Activated CD8-positive, alpha-beta memory T cell treated with anti-CD3 and anti-CD28 coated beads for 24 hours (primary cell): ENCODE results near the gene EIF4G3.
"Not testable (repeated sequence)": the region's sequence is repeated elsewhere in the genome, so short reads cannot be mapped to it uniquely, and the experiment has no call there.

Source experiments
- DNase-seq: peaks from one replicate; pipeline ENCODE4 v3.0.0-alpha.2; 2020

EIF4G3 gene

GRCh38 chr1:21149430-21149854 is 27.3 kb downstream of the EIF4G3 start:
- no peak for DNase-seq

- no peak for DNase-seq
Measured at GRCh38 chr1:21143752-21144151, 32.9 kb downstream of the EIF4G3 start.

DNA sequence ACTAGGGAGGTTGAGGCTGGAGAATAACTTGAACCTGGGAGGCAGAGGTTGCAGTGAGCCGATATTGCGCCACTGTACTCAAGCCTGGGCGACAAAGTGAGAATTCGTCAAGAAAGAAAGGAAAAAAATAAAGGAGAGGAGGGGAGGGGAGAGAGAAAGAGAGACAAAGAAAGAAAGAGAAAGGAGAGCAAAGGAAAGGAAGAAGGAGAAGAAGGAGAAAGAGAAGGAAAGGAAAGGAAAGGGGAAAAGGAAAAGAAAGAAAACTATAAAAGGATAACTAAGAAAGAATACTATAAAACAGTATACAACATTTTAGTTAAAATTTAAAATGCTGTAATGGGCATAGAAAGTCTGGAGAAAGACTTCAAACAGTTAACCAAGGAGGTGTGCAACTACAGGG is 33.6 kb downstream of the EIF4G3 start:
- no peak for DNase-seq

- DNase-seq: no peak
Measured at GRCh38 chr1:21141030-21141429, 35.7 kb downstream of the EIF4G3 start.

GRCh38 chr1:21139601-21140000 is 37.1 kb downstream of the EIF4G3 start:
- DNase-seq: no peak

DNA sequence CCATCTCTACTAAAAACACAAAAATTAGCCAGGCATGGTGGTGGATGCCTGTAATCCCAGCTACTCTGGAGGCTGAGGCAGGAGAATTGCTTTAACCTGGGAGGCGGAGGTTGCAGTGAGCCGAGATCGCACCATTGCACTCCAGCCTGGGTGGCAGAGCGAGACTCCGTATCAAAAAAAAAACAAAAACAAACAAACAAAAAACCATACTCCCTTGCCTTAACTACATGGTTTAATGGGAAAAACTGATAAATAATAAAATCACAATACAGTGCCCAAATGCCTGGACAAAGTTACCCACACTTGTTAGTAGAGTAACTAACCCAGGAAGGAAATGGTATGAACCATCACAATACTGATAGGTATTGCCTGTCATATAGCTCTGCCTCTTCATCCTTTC is 40.4 kb downstream of the EIF4G3 start:
- DNase-seq: not testable (repeated sequence)

DNA sequence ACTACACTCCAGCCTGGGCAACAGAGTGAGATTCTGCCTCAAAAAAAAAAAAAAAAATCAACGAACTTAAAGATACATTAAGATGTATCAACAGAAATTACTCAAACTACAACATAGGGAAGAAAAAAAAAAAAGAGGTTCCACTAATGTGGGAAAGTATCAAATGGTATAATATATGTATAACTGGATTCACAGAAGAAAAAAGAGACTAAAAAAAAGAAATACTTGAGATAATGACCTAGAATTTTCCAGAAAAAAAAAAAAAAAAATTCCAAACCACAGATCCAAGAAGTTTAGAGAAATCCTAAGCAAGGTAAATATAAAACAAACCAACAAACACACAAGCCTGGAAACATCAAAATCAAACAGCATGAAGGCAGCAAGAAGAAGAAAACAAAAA is 45.5 kb downstream of the EIF4G3 start:
- DNase-seq: no peak

GRCh38 chr1:21129407-21129806 is 47.3 kb downstream of the EIF4G3 start:
- DNase-seq: no peak

DNA sequence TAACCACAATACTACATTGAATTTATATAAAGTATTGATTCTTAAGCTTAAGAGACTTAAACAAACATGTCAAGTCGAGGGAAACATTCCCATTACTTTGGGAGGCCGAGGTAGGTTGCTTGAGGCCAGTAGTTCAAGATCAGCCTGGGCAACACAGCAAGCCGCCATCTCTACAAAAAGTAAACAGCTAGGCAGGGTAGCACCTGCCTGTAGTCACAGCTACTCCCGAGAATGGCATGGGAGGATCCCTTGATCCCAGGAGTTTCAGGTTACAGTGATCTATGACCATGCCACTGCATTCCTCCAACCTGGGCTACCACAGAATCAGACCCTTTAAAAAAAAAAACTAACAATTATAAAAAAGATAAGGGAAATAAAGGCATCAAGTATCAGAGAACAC is 50.4 kb downstream of the EIF4G3 start:
- no peak for DNase-seq

- DNase-seq: no peak
Measured at GRCh38 chr1:21124846-21125245, 51.9 kb downstream of the EIF4G3 start.

DNA sequence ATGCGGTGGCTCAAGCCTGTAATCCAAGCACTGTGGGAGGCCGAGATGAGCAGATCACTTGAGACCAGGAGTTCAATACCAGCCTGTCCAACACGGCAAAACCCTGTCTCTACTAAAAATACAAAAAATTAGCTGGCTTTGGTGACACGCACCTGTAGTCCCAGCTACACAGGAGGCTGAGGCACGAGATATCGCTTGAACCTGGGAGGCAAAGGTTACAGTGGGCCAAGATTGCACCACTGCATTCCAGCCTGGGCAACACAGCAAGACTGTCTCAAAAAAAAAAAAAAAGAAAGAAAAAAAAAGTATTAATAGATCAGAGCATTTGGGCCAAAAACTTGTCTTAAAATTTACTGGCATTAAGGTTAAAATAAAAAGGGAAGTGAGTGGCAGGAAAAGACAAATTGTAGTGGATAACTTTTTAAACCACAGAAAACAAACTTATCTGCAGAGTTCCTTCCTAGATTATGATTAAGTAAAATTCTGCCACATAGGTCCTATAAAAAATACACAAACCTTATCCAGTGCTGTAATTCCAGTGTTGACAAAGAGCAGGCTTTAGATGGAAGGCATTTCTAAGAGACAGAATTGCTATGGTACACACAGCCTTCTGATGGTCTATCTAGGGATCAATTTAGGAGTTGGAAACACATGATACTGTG is 53.3 kb downstream of the EIF4G3 start:
- no peak for DNase-seq

DNA sequence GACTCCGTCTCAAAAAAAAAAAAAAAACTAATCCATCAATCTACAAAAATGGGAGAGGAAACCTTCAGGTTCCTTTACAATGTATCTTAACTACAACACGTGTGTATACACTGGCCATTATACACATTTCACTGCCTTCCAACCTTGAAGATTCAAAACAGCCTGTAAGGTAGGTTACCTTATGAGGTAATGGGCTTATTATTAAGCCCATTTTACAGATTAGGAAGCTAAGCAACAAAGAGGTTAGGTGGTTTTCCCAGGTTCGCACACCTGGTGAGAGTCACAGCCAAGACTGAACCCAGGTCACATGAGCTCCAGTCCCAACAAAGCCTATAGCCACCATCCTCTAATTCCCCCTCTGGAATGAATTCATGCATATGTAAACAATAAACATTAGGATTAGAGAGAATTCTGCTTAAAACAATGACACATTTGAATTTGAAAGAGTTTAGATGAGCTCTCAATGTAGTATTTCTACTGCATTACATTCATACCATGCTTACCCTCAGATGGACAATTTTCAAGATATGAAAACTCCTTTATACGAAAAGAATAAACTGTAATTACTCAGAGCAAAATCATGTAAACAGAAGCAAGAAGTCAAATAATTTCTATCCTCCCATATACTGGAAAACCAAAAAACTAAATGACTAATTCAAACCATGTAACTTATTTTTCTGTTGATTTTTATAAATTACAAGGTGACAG is 54.8 kb downstream of the EIF4G3 start:
- DNase-seq: no peak

- no peak for DNase-seq
Measured at GRCh38 chr1:21118167-21118566, 58.5 kb downstream of the EIF4G3 start.

DNA sequence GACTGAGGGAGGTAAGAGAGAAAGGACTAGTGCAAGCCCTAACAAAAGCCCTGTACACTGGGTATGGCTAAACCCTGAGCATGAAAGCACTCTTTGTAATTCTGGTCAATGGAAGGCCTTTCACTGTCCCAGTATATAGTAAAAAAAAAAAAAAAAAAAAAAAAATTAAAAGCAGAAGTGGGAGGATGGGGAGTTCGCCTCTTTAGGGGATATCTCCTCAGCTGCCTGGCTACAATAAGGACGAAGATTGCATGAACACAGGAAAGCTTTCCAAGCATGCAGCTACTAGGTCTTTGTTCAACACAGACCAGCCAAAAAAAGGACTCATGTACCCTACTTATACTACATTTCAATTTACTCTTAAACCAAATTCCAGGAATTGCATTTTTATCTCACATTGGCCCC is 59.1 kb downstream of the EIF4G3 start:
- no peak for DNase-seq

DNA sequence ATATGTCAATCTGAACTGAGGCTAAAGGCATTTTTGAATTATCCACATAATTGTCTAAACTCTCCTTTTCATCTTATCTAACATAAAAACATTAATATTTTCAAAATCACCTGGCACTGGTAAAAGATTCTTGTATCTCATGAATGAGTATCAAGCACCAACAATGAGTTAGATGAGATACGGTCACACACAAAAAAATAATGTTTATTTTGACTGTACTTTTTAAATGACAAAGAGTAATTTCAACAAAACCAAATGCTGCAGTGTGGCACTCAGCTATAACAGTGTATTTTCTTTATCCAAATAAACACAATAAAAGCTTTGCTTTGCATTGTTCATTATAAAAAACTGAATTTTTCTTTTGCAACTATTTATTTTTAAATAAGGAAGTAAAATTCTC is 59.5 kb downstream of the EIF4G3 start:
- no peak for DNase-seq

DNA sequence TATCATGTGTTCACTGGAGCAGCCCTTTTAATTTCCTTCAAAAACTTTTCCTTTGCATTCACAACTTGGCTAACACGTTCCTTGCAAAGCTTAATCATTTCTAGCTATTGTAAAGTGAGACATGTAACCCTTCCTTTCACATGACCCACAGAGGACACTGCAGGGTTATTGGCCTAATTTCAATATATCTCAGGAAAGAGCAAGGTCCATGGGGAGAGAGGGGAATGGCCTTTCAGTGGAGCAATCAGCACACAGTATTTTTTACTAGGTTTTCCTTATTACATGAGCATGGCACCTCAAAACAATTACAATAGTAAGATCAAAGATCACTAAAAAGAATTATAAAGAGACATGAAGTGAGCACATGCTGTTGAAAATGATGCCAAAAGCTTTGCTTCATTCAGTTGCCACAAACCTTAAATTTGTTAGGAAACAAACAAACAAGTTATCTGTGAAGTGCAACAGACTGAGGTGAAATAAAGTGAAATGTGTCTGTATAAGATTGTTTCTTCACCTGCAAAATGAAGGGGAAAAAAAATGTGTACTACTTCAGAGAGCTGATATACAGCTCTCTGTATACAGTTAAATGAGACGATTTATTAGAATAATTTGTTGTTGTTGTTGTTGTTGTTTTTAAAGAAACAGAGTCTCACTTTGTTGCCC is 61.5 kb downstream of the EIF4G3 start:
- no peak for DNase-seq

GRCh38 chr1:21114431-21114830 is 62.3 kb downstream of the EIF4G3 start:
- no peak for DNase-seq

DNA sequence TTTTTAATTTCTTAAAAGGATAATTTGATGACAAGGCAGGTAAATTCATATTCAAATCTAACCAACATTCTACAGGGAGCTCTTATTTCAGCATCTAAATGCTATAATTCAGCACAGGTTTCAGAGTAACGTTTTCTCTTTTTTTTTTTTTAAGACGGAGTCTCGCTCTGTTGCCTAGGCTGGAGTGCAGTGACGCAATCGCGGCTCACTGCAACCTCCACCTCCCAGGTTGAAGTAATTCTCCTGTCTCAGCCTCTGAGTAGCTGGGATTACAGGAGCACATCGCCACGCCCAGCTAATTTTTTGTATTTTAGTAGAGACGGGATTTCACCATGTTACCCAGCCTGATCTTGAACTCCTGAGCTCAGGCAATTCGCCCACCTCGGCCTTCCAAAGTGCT is 66.5 kb downstream of the EIF4G3 start:
- no peak for DNase-seq

GRCh38 chr1:21106709-21107108 is 70.0 kb downstream of the EIF4G3 start:
- DNase-seq: no peak

GRCh38 chr1:21106238-21106637 is 70.5 kb downstream of the EIF4G3 start:
- no peak for DNase-seq

GRCh38 chr1:21105807-21106206 is 70.9 kb downstream of the EIF4G3 start:
- DNase-seq: no peak

- DNase-seq: no peak
Measured at GRCh38 chr1:21104683-21105082, 72.0 kb downstream of the EIF4G3 start.

DNA sequence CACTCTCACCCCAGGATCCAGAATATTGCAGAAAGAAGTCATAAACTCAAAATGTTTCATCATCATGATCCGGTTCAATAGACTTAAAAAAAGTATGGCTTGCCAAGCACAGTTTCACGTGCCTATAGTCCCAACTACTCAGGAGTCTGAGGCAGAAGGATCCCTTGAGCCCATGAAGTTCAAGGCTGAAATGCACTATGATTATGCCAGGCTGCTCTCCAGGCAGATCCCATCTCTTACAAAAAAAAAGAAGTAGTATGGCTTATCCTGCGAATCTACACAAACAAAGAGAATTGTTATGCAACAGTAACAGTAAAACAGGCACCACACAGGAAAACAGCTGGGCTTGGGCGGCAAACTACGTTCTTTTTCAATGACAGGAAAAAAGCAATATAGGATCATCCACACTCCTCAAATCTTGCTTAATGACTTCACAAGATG is 76.2 kb downstream of the EIF4G3 start:
- DNase-seq: no peak

DNA sequence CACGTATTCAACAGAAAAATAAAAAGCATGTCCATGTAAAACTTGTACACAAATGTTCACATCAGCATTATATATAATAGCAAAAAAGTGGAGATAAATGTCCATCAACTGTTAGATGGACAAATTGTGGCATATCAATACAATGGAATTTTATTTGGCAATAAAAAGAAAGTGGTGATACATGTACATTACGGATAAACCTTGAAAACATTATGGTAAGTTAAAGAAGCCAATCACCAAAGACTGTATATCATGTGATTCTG is 76.9 kb downstream of the EIF4G3 start:
- no peak for DNase-seq
